HFF-Myc (cell line): Measurements from ENCODE around the gene MAGI1.

Source experiments
- DNase-seq: peaks from one replicate; pipeline ENCODE4 v3.0.0-alpha.2; 2011; ENCODE audit warnings: low read depth; ENCODE audit errors: extremely low read depth
- H3K4me3 ChIP-seq: replicated peaks from 2 replicates; pipeline ENCODE4 v1.5.1; 2011; ENCODE audit warnings: low read depth, mild to moderate bottlenecking, control low read depth, low read length
- TF ChIP-seq, protein P1 (sequence below): IDR thresholded peaks from 2 replicates; pipeline ENCODE4 v1.5.1; 2012; ENCODE audit warnings: mild to moderate bottlenecking, low read depth, low read length, control low read depth; ENCODE audit errors: missing control alignments

The MAGI1 gene

DNA sequence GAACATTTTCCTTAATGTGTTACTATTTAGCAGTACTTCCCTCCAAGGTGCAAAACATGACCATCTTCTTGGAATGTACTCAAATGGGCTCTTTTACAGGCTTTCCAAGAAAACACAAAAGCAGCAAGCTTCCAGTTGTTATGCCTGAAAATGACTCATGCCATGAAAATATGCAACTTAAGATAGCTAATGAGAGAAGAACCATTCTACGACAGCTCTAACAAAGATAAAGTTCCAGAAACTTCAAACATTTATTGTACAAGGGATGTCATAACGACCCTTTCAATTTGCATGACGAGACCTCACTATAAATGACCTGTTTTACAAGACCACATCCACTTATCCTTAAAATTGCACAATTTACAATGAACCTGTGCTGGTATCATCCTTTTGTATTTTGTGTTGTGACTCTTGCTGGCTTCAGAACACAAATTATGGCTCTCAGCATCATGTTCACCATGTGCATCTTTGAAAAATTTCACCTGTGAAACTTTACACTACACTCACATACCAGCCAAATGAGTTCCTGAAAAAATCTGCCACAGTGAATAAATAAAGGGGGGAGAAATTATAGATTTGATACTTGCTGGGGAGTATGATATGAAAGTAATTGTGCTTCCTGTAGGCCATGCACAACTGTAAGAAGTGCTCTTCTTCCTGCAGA, 433.7 kb downstream of the MAGI1 start:
- no peak overlapping the region for H3K4me3 ChIP-seq
- TF ChIP-seq, protein P1, sequence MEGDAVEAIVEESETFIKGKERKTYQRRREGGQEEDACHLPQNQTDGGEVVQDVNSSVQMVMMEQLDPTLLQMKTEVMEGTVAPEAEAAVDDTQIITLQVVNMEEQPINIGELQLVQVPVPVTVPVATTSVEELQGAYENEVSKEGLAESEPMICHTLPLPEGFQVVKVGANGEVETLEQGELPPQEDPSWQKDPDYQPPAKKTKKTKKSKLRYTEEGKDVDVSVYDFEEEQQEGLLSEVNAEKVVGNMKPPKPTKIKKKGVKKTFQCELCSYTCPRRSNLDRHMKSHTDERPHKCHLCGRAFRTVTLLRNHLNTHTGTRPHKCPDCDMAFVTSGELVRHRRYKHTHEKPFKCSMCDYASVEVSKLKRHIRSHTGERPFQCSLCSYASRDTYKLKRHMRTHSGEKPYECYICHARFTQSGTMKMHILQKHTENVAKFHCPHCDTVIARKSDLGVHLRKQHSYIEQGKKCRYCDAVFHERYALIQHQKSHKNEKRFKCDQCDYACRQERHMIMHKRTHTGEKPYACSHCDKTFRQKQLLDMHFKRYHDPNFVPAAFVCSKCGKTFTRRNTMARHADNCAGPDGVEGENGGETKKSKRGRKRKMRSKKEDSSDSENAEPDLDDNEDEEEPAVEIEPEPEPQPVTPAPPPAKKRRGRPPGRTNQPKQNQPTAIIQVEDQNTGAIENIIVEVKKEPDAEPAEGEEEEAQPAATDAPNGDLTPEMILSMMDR = no peak
- peak; percentile 54 for DNase-seq

DNA sequence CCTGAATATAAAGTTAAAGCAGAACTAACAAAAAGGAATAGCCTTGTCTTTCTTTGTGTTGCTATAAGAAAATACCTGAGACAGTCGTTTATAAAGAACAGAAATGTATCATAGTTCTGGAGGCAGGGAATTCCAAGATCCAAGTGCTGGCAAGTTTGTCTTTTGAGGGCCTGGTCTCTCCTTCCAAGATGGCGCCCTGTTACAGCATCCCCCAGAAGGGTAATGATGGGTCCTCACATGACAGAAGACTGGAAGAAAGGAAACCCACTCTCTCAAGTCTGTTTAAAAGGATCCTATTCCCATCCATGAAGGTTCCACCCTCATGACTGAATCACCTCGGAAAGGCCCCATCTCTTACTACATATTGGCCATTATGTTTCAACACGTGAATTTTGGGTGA, 435.1 kb downstream of the MAGI1 start:
- no peak overlapping the region for H3K4me3 ChIP-seq
- no peak for DNase-seq
- TF ChIP-seq, protein P1 = no peak

DNA sequence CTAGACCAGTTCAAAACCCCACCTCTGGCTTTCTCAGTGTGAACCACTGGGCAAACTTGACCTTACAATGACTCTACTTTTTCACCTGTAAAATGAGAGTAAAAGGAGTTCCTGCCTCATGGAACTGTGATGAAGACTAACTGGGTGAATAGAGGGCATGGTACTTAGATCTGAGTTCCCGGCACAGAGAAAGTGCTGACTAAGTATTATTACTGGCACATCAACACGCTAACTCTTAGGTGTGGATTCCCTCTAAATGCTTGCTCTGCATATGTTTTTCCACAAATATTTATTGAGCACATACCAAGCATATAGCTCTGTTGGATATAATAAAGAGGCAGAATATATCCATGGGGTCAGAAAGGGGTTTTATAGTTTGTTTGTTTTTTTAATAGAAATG, 437.8 kb downstream of the MAGI1 start:
- no peak for DNase-seq
- no peak overlapping the region for H3K4me3 ChIP-seq
- TF ChIP-seq, protein P1 = no peak

GRCh38 chr3:65597952-65598413, 440.7 kb downstream of the MAGI1 start:
- DNase-seq = no peak
- TF ChIP-seq, protein P1 = no peak
- peak overlapping the region; percentile 43 for H3K4me3 ChIP-seq

DNA sequence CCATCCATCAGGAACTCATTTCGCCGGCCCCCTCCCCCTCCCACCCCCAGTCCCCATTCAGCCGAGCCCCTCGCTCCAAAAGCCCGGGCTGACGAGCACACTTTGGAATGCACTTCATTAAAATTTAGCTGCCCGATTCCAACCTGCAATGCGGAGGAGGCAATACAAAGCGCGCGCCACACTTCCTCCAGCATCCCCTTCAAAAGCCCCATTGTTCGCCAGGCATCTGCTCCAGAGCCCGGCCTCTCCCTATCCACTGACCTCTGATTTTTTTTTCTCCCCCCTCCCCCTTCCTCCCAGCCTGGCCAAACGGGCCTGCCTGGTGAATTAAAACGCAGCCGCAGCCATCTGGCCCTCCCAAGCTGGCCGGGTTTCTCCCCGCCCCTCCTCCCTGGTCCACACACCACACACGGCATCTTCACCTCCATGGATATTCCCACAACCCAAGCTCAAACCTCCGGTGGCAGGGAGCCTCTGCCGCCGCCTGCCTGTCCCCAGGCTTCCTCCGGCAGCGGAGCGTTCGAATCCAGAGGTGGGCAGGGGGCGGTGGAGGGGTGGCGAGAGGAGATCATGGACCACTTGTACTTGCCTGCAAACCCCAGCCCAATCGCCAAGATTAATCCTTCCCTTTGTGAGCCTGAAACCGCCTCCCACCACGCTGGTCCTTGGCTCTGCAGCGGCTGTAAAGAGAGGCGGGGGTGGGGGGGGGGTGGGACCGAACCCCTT, 441.3 kb downstream of the MAGI1 start:
- DNase-seq = no peak
- TF ChIP-seq, protein P1 = no peak
- peak overlapping the region; percentile 43 for H3K4me3 ChIP-seq

- TF ChIP-seq, protein P1 = no peak
- no peak for DNase-seq
- H3K4me3 ChIP-seq = peak overlapping the region; percentile 43
These were observed 442.0 kb downstream of the MAGI1 start for GRCh38 chr3:65596571-65597225.
